Fibroblast of pulmonary artery (primary cell): Measurements from ENCODE around the gene FRA10AC1.
"Not testable (repeated sequence)": the region's sequence is repeated elsewhere in the genome, so short reads cannot be mapped to it uniquely, and the experiment has no call there.

ENCODE experiments used
- DNase-seq: peaks from one replicate; pipeline ENCODE4 v3.0.0-alpha.2; 2010; ENCODE audit warnings: low read depth
- H3K4me3 ChIP-seq: replicated peaks from 2 replicates; pipeline ENCODE4 v1.5.1; 2011; ENCODE audit warnings: low read depth, mild to moderate bottlenecking, control low read depth, low read length, moderate library complexity
- TF ChIP-seq, protein P1 (sequence below): IDR thresholded peaks from 2 replicates; pipeline ENCODE4 v1.5.1; 2011; ENCODE audit warnings: mild to moderate bottlenecking, control low read depth, low read length, inconsistent platforms; ENCODE audit errors: missing control alignments

The FRA10AC1 gene

DNA sequence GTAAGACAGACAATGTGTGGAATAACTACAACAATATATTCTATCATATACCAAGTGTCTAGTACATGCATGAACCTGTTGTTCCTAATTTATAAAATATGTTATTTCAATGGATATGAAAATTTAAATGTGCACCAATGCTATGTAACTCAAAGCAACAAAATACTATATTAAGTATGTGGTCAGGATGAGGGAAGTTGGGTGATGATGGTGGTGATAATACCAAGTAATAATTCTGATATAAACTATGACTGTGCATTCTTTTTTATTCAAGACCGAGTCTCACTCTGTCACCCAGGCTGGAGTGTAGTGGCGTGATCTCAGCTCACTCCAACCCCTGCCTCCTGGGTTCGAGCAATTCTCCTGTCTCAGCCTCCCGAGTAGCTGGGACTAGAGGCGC is 2.1 kb upstream of the FRA10AC1 start:
- TF ChIP-seq, protein P1, sequence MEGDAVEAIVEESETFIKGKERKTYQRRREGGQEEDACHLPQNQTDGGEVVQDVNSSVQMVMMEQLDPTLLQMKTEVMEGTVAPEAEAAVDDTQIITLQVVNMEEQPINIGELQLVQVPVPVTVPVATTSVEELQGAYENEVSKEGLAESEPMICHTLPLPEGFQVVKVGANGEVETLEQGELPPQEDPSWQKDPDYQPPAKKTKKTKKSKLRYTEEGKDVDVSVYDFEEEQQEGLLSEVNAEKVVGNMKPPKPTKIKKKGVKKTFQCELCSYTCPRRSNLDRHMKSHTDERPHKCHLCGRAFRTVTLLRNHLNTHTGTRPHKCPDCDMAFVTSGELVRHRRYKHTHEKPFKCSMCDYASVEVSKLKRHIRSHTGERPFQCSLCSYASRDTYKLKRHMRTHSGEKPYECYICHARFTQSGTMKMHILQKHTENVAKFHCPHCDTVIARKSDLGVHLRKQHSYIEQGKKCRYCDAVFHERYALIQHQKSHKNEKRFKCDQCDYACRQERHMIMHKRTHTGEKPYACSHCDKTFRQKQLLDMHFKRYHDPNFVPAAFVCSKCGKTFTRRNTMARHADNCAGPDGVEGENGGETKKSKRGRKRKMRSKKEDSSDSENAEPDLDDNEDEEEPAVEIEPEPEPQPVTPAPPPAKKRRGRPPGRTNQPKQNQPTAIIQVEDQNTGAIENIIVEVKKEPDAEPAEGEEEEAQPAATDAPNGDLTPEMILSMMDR: no peak
- DNase-seq: no peak
- no peak overlapping the region for H3K4me3 ChIP-seq

DNA sequence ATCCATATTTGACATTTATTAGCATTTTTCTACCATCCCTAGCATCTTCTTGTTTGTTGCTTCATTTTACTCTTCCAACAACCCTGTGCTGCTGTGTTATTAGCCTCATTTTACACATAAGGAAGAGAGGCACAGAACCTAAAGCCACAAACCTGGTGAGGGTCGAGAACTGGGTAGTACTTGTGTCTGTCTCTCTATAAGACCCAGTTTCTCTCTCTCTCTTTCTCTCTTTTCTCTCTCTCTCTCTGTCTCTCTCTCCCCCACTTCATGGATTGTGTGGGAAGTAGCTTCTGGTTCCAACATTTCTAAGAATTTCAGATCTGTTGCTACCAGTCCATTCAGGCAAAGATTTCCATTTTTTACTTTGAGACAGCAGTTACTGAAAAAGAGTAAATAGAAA is 1.4 kb upstream of the FRA10AC1 start:
- no peak overlapping the region for H3K4me3 ChIP-seq
- TF ChIP-seq, protein P1: no peak
- no peak for DNase-seq

DNA sequence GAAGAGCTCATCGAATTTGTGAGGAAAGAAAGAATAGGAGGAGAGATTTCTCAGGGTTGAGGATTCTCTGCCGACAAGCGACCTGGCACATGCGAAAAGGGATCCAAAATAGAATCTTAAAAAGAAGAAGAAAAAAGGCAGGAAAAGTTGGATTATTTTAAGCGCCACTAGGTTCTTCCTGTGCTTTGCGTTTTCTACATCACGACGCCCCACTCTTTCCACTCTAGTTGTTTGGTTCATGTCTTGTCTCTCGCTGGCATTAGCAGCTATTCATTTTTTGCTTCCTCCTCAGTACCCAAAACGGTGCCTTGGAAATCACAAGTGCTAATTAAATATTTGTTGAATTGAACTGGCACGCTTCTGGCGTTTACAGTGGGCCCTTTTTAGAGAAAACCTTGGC is 674 bp upstream of the FRA10AC1 start:
- peak; percentile 15 for DNase-seq
- TF ChIP-seq, protein P1: no peak
- peak overlapping the region; percentile 78 for H3K4me3 ChIP-seq

DNA sequence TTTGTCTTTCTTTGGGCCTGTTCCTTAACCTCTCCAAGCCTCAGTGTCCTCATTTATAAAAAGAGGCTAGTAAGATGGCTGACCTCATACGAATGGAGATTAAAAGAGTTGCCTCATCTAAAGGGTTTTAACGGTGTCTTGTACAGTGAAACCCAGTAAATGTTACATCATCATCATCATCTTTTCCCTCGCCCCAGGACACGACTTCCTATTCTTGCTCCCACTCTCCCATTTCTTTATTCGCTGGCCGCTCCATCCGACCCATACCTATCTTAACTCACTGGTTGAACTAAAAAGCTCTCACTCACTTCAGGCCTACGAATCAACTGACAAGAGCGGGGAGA is 554 bp downstream of the FRA10AC1 start:
- peak; percentile 60 for DNase-seq
- TF ChIP-seq, protein P1: no peak
- peak overlapping the region; percentile 78 for H3K4me3 ChIP-seq

- TF ChIP-seq, protein P1: peak; percentile 4
- no peak overlapping the region for H3K4me3 ChIP-seq
- DNase-seq: no peak
Observed at GRCh38 chr10:93697207-93697606, 5.2 kb downstream of the FRA10AC1 start.

GRCh38 chr10:93696582-93696981 is 5.8 kb downstream of the FRA10AC1 start:
- DNase-seq, H3K4me3 ChIP-seq: not testable (repeated sequence)

DNA sequence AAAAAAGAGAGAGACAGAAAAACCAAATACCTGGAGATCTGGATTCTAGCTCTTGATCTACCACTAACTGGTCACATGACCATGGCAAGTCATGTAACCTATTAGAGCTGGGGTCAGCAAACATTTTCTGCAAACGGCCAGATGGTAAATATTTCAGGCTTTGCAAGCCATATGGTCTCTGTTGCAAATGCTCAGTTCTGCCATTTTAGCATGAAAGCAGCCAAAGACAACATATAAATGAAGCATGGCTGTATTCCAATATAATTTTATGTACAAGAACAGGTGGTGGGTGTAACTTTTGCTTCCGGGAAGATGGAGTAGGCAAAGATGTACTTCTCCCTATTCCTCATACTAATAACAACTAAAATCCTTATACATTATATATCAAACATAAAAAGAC is 6.7 kb downstream of the FRA10AC1 start:
- no peak overlapping the region for H3K4me3 ChIP-seq
- TF ChIP-seq, protein P1: no peak
- DNase-seq: no peak

GRCh38 chr10:93687737-93688136 is 14.7 kb downstream of the FRA10AC1 start:
- no peak overlapping the region for H3K4me3 ChIP-seq
- no peak for DNase-seq
- TF ChIP-seq, protein P1: no peak
